GM13976 (cell line): ENCODE measurements around the gene PITX1.
"Not testable (repeated sequence)": the region's sequence is repeated elsewhere in the genome, so short reads cannot be mapped to it uniquely, and the experiment has no call there.

Experiments used
- DNase-seq: peaks from one replicate; pipeline ENCODE4 v3.0.0; 2012; ENCODE audit warnings: low spot score
- CTCF ChIP-seq: IDR thresholded peaks from 2 replicates; pipeline ENCODE4 v1.5.1; 2012; ENCODE audit warnings: borderline replicate concordance, mild to moderate bottlenecking; ENCODE audit not compliant: insufficient read depth; ENCODE audit errors: extremely low read depth, missing control alignments, control extremely low read depth
- in situ Hi-C: fragments of 300-500 bp; cut with MboI; formaldehyde crosslinking; loops from one replicate; pipeline ENCODE4 v1.12.0; 2022; ENCODE audit warnings: low sequenced_read_pairs, mixed read lengths, inconsistent platforms; ENCODE audit not compliant: unreplicated experiment

Gene PITX1

GRCh38 chr5:135008556-135008955, 25.5 kb downstream of the PITX1 start:
- no peak for TF ChIP-seq CTCF
- in situ Hi-C loops: no loop called here
- DNase-seq: peak; percentile 7

- in situ Hi-C loops: no loop called here
- no peak for TF ChIP-seq CTCF
- DNase-seq: no peak
Measured at GRCh38 chr5:135007749-135008363, 26.2 kb downstream of the PITX1 start.

GRCh38 chr5:135007305-135007704, 26.7 kb downstream of the PITX1 start:
- no peak for TF ChIP-seq CTCF
- DNase-seq: no peak
- in situ Hi-C loops: no loop called here

- TF ChIP-seq CTCF: no peak
- no peak for DNase-seq
- in situ Hi-C loops: no loop called here
Measured at GRCh38 chr5:135005076-135005475, 29.0 kb downstream of the PITX1 start.

- no peak for TF ChIP-seq CTCF
- in situ Hi-C loops: no loop called here
- peak; percentile 6 for DNase-seq
Measured at GRCh38 chr5:135004376-135004775, 29.7 kb downstream of the PITX1 start.

- DNase-seq, in situ Hi-C loops: not testable (repeated sequence)
Measured at GRCh38 chr5:134998068-134998467, 36.0 kb downstream of the PITX1 start.

GRCh38 chr5:134997015-134997414, 37.0 kb downstream of the PITX1 start:
- in situ Hi-C loops: no loop called here
- DNase-seq: peak; percentile 13
- TF ChIP-seq CTCF: no peak
